HG03064 (cell line): ENCODE data around the gene VWA1.
A peak's percentile ranks its signal among the peaks of the same experiment; 100 is the strongest.
"Not testable (repeated sequence)": the region's sequence is repeated elsewhere in the genome, so short reads cannot be mapped to it uniquely, and the experiment has no call there.

Source experiments
- ATAC-seq: cut with Tn5 transposase; IDR thresholded peaks from one replicate; pipeline ENCODE4 v1.9.1; 2021; ENCODE audit warnings: low read depth; ENCODE audit not compliant: unreplicated experiment

The VWA1 gene

GRCh38 chr1:1402072-1402900 is 33.2 kb upstream of the VWA1 start:
- no peak for ATAC-seq

- ATAC-seq = not testable (repeated sequence)
Measured at GRCh38 chr1:1402901-1403392, 32.5 kb upstream of the VWA1 start.

- ATAC-seq = no peak
Measured at GRCh38 chr1:1403653-1404052, 31.8 kb upstream of the VWA1 start.

- ATAC-seq = no peak
Measured at GRCh38 chr1:1406101-1406820, 29.2 kb upstream of the VWA1 start.

- ATAC-seq = peak; percentile 91
Measured at GRCh38 chr1:1406821-1407635, 28.5 kb upstream of the VWA1 start, which contains the start of gene MRPL20. Gene MRPL20 (minus strand): TSS chr1:1407293. CDS start chr1:1407217, 76 bp downstream.

GRCh38 chr1:1407636-1408318 is 27.7 kb upstream of the VWA1 start:
- ATAC-seq = peak; percentile 29

GRCh38 chr1:1410238-1410637 is 25.3 kb upstream of the VWA1 start:
- ATAC-seq = not testable (repeated sequence)

- ATAC-seq = no peak
Measured at GRCh38 chr1:1411626-1412025, 23.9 kb upstream of the VWA1 start.

- ATAC-seq = not testable (repeated sequence)
Measured at GRCh38 chr1:1412311-1412902, 23.1 kb upstream of the VWA1 start.

- ATAC-seq = no peak
Measured at GRCh38 chr1:1415751-1416150, 19.7 kb upstream of the VWA1 start.

GRCh38 chr1:1417396-1417795 is 18.1 kb upstream of the VWA1 start:
- not testable (repeated sequence) for ATAC-seq

GRCh38 chr1:1417825-1418463 is 17.5 kb upstream of the VWA1 start:
- not testable (repeated sequence) for ATAC-seq

- ATAC-seq = no peak
Measured at GRCh38 chr1:1418464-1419362, 16.8 kb upstream of the VWA1 start.

- ATAC-seq = no peak
Measured at GRCh38 chr1:1419363-1419812, 16.1 kb upstream of the VWA1 start.

GRCh38 chr1:1419813-1420653 is 15.5 kb upstream of the VWA1 start:
- ATAC-seq = no peak

GRCh38 chr1:1420654-1421141 is 14.8 kb upstream of the VWA1 start:
- no peak for ATAC-seq
